ENCODE results near the gene ZNF548. TPM values are rescaled to one million over a fixed set of nuclear protein-coding genes. Genes with fewer than 3 reads are reported as not detected.

ZNF548 gene
- total RNA-seq, 6 donors from 2014 or later = 12.6 to 23.9 (median 17.0) TPM

DNA sequence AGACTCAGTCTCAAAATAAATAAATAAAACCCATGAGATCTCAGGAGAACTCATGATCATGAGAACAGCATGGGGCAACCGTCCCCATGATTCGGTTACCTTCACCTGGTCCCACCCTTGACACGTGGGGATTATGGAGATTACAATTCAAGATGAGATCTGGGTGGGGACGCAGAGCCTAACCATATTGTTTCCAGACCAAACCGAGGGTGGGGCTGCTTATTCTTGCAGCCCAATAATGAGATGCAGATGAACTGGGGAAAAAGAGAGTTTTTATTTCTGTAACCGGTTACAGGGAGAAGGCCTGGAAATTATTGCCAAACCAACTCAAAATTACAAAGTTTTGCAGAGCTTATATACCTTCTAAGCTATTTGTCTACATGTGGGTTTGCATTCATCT is 13.5 kb upstream of the ZNF548 start:
- no peak for DNase-seq
- no peak for ATAC-seq (ENCODE audit: low FRiP score in 2 of 2)
- H3K4me1 ChIP-seq = no peaks in the 10 kb centered on the region
- H3K4me3 ChIP-seq = no peak overlapping the region
- H3K36me3 ChIP-seq = peaks cover 5 to 56% (median 43%) of the 10 kb centered on the region in 4 donors
- H3K9me3 ChIP-seq = peaks cover 26 to 67% (median 38%) of the 10 kb centered on the region in 4 donors
- no peaks in the 10 kb centered on the region for H3K27me3 ChIP-seq
- H3K27ac ChIP-seq = no peak overlapping the region
- WGBS, 2 donors = 90 to 94% methylated on average over 6 of the region's 6 CpGs
- TF ChIP-seq POLR2AphosphoS5 (IDR thresholded peaks at IDR 0.05) (no peak), POLR2A (IDR thresholded peaks at IDR 0.05) (no peak), EP300 (IDR thresholded peaks at IDR 0.05) (no peak)
- TF ChIP-seq, protein P1, sequence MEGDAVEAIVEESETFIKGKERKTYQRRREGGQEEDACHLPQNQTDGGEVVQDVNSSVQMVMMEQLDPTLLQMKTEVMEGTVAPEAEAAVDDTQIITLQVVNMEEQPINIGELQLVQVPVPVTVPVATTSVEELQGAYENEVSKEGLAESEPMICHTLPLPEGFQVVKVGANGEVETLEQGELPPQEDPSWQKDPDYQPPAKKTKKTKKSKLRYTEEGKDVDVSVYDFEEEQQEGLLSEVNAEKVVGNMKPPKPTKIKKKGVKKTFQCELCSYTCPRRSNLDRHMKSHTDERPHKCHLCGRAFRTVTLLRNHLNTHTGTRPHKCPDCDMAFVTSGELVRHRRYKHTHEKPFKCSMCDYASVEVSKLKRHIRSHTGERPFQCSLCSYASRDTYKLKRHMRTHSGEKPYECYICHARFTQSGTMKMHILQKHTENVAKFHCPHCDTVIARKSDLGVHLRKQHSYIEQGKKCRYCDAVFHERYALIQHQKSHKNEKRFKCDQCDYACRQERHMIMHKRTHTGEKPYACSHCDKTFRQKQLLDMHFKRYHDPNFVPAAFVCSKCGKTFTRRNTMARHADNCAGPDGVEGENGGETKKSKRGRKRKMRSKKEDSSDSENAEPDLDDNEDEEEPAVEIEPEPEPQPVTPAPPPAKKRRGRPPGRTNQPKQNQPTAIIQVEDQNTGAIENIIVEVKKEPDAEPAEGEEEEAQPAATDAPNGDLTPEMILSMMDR (IDR thresholded peaks at IDR 0.05) = no peak

DNA sequence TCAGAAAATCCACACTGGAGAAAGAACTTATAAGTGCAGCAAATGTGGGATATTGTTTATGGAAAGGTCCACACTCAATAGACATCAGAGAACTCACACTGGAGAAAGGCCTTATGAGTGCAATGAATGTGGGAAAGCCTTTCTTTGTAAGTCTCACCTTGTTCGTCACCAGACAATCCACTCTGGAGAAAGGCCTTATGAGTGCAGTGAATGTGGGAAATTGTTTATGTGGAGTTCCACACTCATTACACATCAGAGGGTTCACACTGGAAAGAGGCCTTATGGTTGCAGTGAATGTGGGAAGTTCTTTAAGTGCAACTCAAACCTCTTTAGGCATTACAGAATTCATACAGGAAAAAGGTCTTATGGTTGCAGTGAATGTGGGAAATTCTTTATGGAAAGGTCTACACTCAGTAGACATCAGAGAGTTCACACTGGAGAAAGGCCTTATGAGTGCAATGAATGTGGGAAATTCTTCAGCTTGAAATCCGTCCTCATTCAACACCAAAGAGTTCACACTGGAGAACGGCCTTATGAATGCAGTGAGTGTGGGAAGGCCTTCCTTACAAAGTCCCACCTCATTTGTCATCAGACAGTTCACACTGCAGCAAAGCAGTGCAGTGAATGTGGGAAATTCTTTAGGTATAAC is 12.0 kb upstream of the ZNF548 start:
- Histone ChIP-seq H3K36me3 (peaks cover 1 to 42% (median 35%) of the 10 kb centered on the region in 4 donors), H3K9me3 (peaks cover 26 to 67% (median 38%) of the 10 kb centered on the region in 4 donors), H3K4me1 (no peaks in the 10 kb centered on the region), H3K4me3 (no peak overlapping the region), H3K27me3 (no peaks in the 10 kb centered on the region), H3K27ac (no peak overlapping the region)
- TF ChIP-seq, protein P1 (IDR thresholded peaks at IDR 0.05) = no peak
- TF ChIP-seq POLR2AphosphoS5 (IDR thresholded peaks at IDR 0.05) (no peak), EP300 (IDR thresholded peaks at IDR 0.05) (no peak), POLR2A (IDR thresholded peaks at IDR 0.05) (no peak)
- no peak for ATAC-seq (ENCODE audit: low FRiP score in 2 of 2)
- 94 to 95% methylated on average over 3 of the region's 3 CpGs for WGBS, 2 donors
- DNase-seq = no peak

DNA sequence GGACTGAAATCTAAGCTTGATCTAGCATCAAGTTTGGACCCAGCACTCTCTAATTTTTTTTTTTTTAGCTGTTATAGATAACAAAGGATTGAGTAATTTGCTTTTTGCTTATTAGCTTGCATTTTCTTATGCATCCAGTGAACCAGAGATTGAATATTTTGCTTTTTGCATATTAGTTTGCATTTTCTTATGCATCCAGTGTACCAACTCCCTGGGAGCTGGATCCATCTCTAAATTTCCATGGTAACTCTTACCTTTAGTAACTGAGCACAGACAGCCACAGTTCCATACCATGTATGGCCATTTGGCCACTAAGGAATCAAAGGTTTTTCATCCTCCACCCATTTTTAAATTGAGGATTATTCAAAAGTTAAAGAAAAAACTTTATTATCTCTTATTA is 8.7 kb upstream of the ZNF548 start:
- H3K4me3 ChIP-seq = no peak overlapping the region
- H3K27ac ChIP-seq = no peak overlapping the region
- DNase-seq (no peak), ATAC-seq (ENCODE audit: low FRiP score in 2 of 2) (no peak)
- no peaks in the 10 kb centered on the region for H3K27me3 ChIP-seq
- peaks cover 0 to 22% (median 18%) of the 10 kb centered on the region in 4 donors for H3K36me3 ChIP-seq
- no peaks in the 10 kb centered on the region for H3K4me1 ChIP-seq
- H3K9me3 ChIP-seq = peaks cover 21 to 50% (median 28%) of the 10 kb centered on the region in 4 donors
- TF ChIP-seq EP300 (IDR thresholded peaks at IDR 0.05) (no peak), POLR2A (IDR thresholded peaks at IDR 0.05) (no peak), POLR2AphosphoS5 (IDR thresholded peaks at IDR 0.05) (no peak)
- TF ChIP-seq, protein P1 (IDR thresholded peaks at IDR 0.05) = no peak

DNA sequence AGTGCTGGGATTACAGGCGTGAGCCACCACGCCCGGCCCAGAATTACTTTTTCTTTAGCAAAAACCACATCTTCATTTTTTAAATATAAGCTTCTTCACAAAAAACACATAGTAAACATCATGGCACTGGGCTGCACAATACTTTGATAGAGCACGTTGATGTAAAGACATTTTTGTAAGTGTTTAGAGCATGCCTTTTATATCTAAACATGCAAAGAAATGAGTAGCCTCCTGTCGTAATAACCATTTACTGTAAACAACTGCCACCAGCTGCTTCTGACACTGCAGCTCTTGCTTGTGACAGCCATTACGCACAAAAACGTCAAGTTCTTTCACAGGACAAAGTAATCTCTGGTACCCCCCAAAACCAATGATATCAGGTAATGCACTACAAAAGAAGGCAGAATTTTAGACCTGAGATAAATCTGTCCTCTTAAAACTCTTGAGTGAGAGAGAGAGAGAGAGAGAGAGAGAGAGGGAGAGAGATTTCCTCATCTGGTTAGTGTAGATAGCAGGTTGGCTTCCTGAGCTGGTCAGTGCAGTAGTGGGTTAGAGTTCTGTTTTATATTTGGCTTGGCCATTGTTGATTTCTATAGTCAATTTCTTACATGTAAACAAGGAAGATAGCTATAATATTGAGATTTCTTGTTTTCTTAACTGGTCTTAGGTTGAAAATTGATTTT is 6.7 kb upstream of the ZNF548 start:
- ATAC-seq (ENCODE audit: low FRiP score in 2 of 2) (no peak), DNase-seq (no peak)
- Histone ChIP-seq H3K36me3 (peaks cover 0 to 7% (median 4%) of the 10 kb centered on the region in 4 donors), H3K27ac (no peak overlapping the region), H3K27me3 (no peaks in the 10 kb centered on the region), H3K4me1 (no peaks in the 10 kb centered on the region), H3K4me3 (no peak overlapping the region), H3K9me3 (peaks cover 6 to 30% (median 14%) of the 10 kb centered on the region in 4 donors)
- no peak for TF ChIP-seq POLR2A (IDR thresholded peaks at IDR 0.05)
- TF ChIP-seq EP300 (IDR thresholded peaks at IDR 0.05) = no peak
- TF ChIP-seq, protein P1 (IDR thresholded peaks at IDR 0.05) = no peak
- TF ChIP-seq POLR2AphosphoS5 (IDR thresholded peaks at IDR 0.05) = no peak
- WGBS, 2 donors = 80 to 84% methylated on average over 7 of the region's 7 CpGs
